Measurements from ENCODE around the gene MEF2B.

GRCh38 chr19:19120308-19121231 is 49.5 kb downstream of the MEF2B start:
- TF ChIP-seq, protein P1, sequence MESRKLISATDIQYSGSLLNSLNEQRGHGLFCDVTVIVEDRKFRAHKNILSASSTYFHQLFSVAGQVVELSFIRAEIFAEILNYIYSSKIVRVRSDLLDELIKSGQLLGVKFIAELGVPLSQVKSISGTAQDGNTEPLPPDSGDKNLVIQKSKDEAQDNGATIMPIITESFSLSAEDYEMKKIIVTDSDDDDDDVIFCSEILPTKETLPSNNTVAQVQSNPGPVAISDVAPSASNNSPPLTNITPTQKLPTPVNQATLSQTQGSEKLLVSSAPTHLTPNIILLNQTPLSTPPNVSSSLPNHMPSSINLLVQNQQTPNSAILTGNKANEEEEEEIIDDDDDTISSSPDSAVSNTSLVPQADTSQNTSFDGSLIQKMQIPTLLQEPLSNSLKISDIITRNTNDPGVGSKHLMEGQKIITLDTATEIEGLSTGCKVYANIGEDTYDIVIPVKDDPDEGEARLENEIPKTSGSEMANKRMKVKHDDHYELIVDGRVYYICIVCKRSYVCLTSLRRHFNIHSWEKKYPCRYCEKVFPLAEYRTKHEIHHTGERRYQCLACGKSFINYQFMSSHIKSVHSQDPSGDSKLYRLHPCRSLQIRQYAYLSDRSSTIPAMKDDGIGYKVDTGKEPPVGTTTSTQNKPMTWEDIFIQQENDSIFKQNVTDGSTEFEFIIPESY (IDR thresholded peaks at IDR 0.05) = no peak
- TF ChIP-seq CTCF (IDR thresholded peaks at IDR 0.05 in 2 of 3, conservative IDR thresholded peaks at IDR 0.05 in 1 of 3; ENCODE audit: control insufficient read depth in 2 of 3, extremely low read depth in 1 of 3, insufficient read depth in 1 of 3, low read depth in 3 of 3, low read length in 3 of 3) = no peak
- no peak for TF ChIP-seq HDAC2 (IDR thresholded peaks at IDR 0.05)
- TF ChIP-seq POLR2AphosphoS5 (IDR thresholded peaks at IDR 0.05; ENCODE audit: low read length) = no peak
- TF ChIP-seq, protein P2, sequence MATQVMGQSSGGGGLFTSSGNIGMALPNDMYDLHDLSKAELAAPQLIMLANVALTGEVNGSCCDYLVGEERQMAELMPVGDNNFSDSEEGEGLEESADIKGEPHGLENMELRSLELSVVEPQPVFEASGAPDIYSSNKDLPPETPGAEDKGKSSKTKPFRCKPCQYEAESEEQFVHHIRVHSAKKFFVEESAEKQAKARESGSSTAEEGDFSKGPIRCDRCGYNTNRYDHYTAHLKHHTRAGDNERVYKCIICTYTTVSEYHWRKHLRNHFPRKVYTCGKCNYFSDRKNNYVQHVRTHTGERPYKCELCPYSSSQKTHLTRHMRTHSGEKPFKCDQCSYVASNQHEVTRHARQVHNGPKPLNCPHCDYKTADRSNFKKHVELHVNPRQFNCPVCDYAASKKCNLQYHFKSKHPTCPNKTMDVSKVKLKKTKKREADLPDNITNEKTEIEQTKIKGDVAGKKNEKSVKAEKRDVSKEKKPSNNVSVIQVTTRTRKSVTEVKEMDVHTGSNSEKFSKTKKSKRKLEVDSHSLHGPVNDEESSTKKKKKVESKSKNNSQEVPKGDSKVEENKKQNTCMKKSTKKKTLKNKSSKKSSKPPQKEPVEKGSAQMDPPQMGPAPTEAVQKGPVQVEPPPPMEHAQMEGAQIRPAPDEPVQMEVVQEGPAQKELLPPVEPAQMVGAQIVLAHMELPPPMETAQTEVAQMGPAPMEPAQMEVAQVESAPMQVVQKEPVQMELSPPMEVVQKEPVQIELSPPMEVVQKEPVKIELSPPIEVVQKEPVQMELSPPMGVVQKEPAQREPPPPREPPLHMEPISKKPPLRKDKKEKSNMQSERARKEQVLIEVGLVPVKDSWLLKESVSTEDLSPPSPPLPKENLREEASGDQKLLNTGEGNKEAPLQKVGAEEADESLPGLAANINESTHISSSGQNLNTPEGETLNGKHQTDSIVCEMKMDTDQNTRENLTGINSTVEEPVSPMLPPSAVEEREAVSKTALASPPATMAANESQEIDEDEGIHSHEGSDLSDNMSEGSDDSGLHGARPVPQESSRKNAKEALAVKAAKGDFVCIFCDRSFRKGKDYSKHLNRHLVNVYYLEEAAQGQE (IDR thresholded peaks at IDR 0.05; ENCODE audit: low read depth, low read length) = no peak
